Stomach (tissue), 4 donors: Measurements from ENCODE around the gene LRFN2.

Source experiments
- POLR2A ChIP-seq, 4 donors: fragments of 450-650 bp; IDR thresholded peaks; one replicate each; pipeline ENCODE4 v1.6.1; 2016; ENCODE audit warnings: antibody characterized with exemption in 4 of 4, control low read depth in 2 of 4, mild to moderate bottlenecking in 1 of 4, moderate library complexity in 1 of 4
- POLR2AphosphoS5 ChIP-seq, 3 donors: sonication (generic); formaldehyde crosslinking; IDR thresholded peaks; one replicate each; pipeline ENCODE4 v1.6.1; 2016; ENCODE audit warnings: antibody characterized with exemption in 3 of 3
- TF ChIP-seq, protein P1 (sequence below), 7 experiments: fragments of 450-650 bp in 4 of 7; fragments of 200-600 bp in 3 of 7; sonication (generic) in 3 of 7; IDR thresholded peaks; one replicate each; pipeline ENCODE4 v1.5.1; 2016 to 2019; ENCODE audit warnings: antibody characterized with exemption in 7 of 7, control low read depth in 2 of 7, mild to moderate bottlenecking in 1 of 7

DNA sequence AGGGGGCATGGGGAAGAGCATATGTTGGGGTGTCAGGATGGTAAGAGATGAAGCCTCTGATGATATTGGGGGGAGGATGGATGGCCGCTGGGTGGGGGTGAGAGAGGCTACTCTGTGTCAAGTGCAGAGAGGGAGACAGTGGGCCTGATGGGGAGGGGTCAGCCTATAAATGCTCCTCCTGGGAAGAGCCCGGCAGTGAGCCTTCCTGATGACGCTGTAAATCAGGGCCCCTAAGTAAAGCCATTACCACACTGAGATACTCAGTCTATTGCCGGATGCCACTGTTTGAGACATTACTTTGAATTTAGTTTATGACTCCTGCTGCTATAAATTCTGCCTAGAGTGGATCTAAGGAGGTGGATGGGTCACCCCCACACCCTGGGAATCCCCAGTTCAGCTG lies 28.1 kb downstream of the LRFN2 start:
- TF ChIP-seq, protein P1, sequence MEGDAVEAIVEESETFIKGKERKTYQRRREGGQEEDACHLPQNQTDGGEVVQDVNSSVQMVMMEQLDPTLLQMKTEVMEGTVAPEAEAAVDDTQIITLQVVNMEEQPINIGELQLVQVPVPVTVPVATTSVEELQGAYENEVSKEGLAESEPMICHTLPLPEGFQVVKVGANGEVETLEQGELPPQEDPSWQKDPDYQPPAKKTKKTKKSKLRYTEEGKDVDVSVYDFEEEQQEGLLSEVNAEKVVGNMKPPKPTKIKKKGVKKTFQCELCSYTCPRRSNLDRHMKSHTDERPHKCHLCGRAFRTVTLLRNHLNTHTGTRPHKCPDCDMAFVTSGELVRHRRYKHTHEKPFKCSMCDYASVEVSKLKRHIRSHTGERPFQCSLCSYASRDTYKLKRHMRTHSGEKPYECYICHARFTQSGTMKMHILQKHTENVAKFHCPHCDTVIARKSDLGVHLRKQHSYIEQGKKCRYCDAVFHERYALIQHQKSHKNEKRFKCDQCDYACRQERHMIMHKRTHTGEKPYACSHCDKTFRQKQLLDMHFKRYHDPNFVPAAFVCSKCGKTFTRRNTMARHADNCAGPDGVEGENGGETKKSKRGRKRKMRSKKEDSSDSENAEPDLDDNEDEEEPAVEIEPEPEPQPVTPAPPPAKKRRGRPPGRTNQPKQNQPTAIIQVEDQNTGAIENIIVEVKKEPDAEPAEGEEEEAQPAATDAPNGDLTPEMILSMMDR (IDR thresholded peaks at IDR 0.05) = no peak
- TF ChIP-seq POLR2A (IDR thresholded peaks at IDR 0.05) (no peak), POLR2AphosphoS5 (IDR thresholded peaks at IDR 0.05) (no peak)
